Bronchial epithelial cell (primary cell): Measurements from ENCODE around the gene PCGF3. TPM values are rescaled to one million over a fixed set of nuclear protein-coding genes. Genes with fewer than 3 reads are reported as not detected.
"Not testable (repeated sequence)": the region's sequence is repeated elsewhere in the genome, so short reads cannot be mapped to it uniquely, and the experiment has no call there.

Source experiments
- DNase-seq: peaks from one replicate; pipeline ENCODE4 v3.0.0-alpha.2; 2010; ENCODE audit warnings: low read depth
- FAIRE-seq: peaks from 2 replicates; lab custom pipeline; 2011; peaks lifted over from hg19 to GRCh38; lab: Jason Lieb, UNC
- H3K27me3 ChIP-seq: 2 replicates; pipeline ENCODE4 v1.5.1; 2011; ENCODE audit warnings: low read length; ENCODE audit not compliant: control insufficient read depth, insufficient read depth
- H3K36me3 ChIP-seq: 2 replicates; pipeline ENCODE4 v1.5.1; 2011; ENCODE audit warnings: low read length; ENCODE audit not compliant: control insufficient read depth, insufficient read depth
- H3K4me3 ChIP-seq: 2 replicates; pipeline ENCODE4 v1.5.1; 2011; ENCODE audit warnings: mild to moderate bottlenecking, low read depth, low read length, control low read depth
- CTCF ChIP-seq: IDR thresholded peaks from 2 replicates; pipeline ENCODE4 v1.5.1; 2011; ENCODE audit warnings: mild to moderate bottlenecking, moderate library complexity, low read length, control low read depth, inconsistent platforms; ENCODE audit not compliant: insufficient read depth, severe bottlenecking
- total RNA-seq: library from RNA; depleted of rRNA; stranded (reverse); fragments of >200 nt; gene quantifications from 2 replicates; pipeline ENCODE4 v1.2.1, GENCODE V29; 2014

Gene PCGF3
- total RNA-seq, 1 donor from 2014 or later: 30.5 TPM

- TF ChIP-seq CTCF: no peak
- Histone ChIP-seq H3K4me3 (no peak overlapping the region), H3K27me3 (no peaks in the 10 kb centered on the region), H3K36me3 (peaks cover 27% of the 10 kb centered on the region)
- FAIRE-seq: no peak
- no peak for DNase-seq
These were observed 67.1 kb downstream of the PCGF3 start for GRCh38 chr4:772776-773175.

- DNase-seq (no peak), FAIRE-seq (no peak)
- peaks cover 28% of the 10 kb centered on the region for H3K36me3 ChIP-seq
- H3K27me3 ChIP-seq: no peaks in the 10 kb centered on the region
- no peak for TF ChIP-seq CTCF
- H3K4me3 ChIP-seq: no peak overlapping the region
These were observed 67.6 kb downstream of the PCGF3 start for GRCh38 chr4:773214-773613.

- DNase-seq, H3K4me3 ChIP-seq, H3K27me3 ChIP-seq: not testable (repeated sequence)
- peaks cover 31% of the 10 kb centered on the region for H3K36me3 ChIP-seq
- FAIRE-seq: peak; percentile 93
These were observed 68.9 kb downstream of the PCGF3 start for GRCh38 chr4:774419-775092.

- peaks cover 28% of the 10 kb centered on the region for H3K36me3 ChIP-seq
- H3K27me3 ChIP-seq, FAIRE-seq, DNase-seq, H3K4me3 ChIP-seq: not testable (repeated sequence)
These were observed 69.9 kb downstream of the PCGF3 start for GRCh38 chr4:775485-775884.

GRCh38 chr4:776743-777441 lies 71.3 kb downstream of the PCGF3 start:
- Histone ChIP-seq H3K27me3 (no peaks in the 10 kb centered on the region), H3K4me3 (no peak overlapping the region), H3K36me3 (peaks cover 23% of the 10 kb centered on the region)
- FAIRE-seq (no peak), DNase-seq (no peak)
- TF ChIP-seq CTCF: no peak

- TF ChIP-seq CTCF: no peak
- H3K27me3 ChIP-seq: no peaks in the 10 kb centered on the region
- FAIRE-seq (no peak), DNase-seq (no peak)
- H3K4me3 ChIP-seq: no peak overlapping the region
- H3K36me3 ChIP-seq: peaks cover 23% of the 10 kb centered on the region
These were observed 72.1 kb downstream of the PCGF3 start for GRCh38 chr4:777520-778262.
